Hippocampal formation (tissue), 2 donors: ENCODE results near the gene SLC25A24.
"Not testable (repeated sequence)": the region's sequence is repeated elsewhere in the genome, so short reads cannot be mapped to it uniquely, and the experiment has no call there.

ENCODE experiments used
- DNase-seq, 2 donors: peaks; one replicate each; lab custom pipeline; 2025; lab: John Stamatoyannopoulos, UW

Gene SLC25A24

DNA sequence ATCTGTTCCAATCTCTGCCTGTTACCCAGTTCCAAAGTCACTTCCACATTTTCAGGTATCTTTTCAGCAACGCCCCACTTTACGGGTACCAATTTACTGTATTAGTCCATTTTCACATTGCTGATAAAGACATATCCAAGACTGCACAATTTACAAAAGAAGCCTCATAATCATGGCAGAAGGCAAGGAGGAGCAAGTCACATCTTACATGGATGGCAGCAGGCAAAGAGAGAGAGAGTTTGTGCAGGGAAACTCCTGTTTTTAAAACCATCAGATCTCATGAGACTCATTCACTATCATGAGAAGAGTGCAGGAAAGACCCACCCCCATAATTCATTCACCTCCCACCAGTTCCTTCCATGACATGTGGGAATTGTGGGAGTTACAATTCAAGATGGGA, 67.0 kb downstream of the SLC25A24 start:
- not testable (repeated sequence) for DNase-seq

DNA sequence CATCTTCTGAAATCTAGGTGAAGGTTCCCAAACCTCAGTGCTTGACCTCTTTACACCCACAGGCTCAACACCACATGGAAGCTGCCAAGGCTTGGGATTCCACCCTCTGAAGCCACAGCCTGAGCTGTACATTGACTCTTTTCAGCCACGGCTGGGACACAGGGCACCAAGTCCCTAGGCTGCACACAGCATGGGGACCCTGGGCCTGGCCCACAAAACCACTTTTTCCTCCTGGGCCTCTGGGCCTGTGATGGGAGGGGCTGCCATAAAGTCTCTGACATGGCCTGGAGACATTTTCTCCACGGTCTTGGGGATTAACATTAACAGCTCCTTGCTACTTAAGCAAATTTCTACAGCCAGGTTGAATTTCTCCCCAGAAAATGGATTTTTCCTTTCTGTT, 67.8 kb downstream of the SLC25A24 start:
- not testable (repeated sequence) for DNase-seq

DNA sequence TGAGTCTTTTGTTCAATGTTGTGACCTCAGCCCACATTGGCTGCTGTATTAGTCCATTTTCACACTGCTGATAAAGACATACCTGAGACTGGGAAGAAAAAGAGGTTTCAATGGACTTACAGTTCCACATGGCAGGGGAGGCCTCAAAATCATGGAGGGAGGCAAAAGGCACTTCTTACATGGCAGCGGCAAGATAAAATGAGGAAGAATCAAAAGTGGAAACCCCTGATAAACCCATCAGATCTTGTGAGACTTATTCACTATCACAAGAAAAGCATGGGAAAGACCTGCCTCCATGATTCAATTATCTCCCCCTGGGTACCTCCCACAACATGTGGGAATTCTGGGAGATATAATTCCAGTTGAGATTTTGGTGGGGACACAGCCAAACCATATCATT, 68.9 kb downstream of the SLC25A24 start:
- not testable (repeated sequence) for DNase-seq

DNA sequence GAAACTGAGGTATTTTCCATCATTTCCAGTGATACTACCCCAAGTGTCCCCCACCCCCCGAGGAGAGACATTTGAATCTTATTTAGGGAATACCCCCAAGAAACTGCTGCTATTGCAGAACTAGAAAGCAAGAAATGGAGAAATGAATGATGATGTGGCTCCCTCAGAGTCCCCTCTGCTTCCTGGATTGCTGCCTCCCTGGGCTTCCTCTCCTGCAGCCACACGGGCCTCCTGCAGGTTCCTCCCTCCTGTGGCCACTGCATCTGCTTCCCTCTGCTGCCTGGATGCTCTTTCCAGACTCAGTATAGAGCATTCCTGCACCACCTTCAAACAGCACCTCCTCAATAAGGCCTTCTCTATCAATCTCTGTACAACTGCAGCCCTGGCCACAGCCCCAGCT, 69.3 kb downstream of the SLC25A24 start:
- no peak for DNase-seq

DNA sequence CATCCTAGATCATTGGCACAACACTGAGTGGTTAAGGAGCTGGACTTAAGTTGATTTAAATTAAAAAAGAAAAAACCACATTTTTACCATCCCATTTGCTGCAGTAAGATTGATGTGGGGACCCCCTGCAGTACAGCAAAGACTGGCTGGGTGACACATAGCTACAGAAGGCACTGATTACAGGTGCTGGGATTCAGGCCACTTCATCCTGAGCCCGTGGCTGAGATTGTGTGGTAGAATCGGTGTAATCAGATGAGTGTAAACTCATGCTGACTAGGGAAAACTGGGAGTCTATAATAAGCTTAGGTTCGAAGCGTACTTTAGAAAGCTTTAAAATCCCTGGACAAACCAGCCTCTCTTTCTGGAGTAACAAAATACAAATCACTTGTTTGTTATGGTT, 70.1 kb downstream of the SLC25A24 start:
- DNase-seq, result no peak

DNA sequence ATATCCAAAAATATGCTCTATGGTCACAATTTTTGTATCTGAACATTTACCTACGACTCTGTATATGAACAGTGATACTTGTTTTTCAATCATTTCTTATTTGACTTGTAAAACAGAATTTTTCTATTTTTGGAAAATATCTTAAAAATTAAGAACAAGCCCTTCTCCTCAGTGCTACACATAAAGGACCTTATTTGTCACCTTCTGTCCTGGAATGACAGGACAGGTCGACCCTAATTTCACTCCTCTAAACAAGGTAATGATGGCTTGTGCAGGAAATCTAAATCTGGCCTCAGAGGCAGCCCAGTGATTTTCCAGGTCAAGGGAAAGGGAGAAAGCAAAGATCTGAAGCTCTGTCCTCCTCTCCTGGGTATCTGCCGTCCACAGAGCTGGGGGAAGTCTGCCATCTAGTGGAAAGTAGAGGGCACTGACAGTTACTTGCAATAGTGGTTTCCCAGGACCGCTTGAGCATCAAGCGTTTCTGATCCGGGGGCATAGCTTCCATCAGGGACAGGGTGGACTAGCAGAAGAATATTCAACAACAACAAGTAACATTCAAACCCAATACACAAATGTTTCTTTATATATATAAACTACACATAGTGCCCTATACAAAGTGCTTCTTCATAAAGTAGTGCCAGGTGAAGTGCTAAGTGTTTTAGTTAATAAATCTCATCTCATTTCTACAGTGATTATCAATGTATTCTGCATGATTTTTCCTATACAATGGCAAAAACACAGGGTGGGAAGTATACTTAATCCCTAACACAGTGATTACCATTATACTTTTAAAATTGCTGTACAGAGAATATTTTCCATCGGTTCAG, 74.6 kb downstream of the SLC25A24 start:
- DNase-seq, result peak; percentile 60 to 63

DNA sequence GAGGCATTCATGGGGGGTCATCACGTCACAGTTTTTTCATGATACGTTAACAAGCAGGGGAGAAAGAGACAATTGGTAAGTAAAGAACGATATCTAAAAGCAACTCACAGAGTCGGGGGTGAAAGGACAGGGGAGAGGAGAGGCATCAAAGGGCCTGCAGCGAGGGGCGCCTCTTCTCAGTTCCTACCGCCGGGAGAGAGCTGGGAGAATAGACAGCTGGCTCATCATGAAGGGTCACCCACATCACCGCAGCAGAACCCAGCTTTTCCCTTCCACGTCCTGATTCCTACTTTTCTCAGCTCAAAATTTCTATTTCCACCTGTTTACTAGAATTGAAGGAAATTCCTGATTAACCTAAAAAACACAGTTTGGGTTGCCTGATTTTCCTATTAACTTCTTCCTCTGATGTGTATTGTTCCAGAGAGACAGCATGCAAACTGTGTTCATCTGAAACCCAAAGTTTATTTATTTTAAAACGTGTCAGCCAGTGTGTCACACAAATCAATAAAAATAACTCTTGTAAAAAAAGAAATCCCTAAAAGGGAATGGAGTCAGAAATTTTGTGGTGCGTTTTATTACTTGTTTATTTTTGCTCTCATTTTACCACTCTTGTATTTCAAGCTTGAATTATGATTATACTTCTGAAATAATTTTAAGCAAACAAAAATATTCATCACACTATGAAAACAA, 75.4 kb downstream of the SLC25A24 start:
- DNase-seq, result no peak

DNA sequence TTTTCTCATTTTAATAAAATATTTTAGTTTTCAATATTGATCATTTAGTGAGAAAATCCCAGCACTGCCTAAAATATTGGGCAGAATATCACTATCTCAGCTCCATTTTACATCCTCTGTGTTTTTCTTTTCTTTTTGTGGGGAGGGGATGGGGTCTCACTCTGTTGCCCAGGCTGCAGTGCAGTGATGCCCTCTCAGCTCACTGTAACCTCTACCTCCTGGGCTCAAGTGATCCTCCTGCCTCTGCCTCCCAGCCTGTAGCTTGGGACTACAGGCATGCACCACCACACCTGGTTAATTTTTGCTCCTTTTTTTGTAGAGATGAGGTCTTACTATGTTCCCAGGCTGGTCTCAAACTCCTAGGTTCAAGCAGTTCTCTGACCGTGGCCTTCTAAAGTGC, 76.1 kb downstream of the SLC25A24 start:
- no peak for DNase-seq

DNA sequence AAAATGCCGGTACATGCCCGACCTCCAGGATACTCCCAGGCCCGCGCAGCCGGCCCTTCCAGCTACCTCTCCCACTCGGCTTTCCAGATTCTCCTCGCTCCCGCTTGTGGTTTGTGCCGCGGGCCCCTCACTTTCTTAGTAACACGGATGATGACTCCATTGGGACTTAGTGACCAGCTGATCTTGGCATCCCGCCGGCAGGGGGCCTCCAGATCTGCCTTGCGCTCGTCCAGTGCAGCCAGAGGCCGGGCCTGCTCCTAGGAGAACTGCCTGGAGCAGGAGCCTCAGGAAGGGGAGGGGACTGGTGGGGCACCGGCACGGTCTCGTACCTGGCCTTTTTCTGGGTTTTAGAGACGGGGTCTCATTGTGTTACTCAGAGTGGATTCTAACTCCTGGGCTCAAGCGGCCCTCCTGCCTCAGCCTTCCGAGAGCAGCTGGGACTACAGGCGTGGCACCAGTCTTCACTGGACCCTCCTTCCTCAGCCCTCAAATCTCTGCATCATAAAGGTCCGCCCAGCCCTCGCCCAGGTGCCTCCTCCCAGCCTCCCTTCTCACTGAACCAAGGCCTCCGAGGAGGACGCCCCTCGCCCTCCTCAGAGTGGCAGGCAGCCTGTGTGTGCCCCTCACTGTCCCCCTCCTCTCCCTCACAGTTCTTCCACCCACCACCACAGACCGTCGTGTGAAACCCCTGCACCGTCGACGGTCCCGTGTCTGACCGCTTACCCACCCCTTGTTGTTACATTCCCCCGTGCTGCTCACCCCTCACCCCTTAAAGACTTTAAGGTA, 78.6 kb downstream of the SLC25A24 start:
- DNase-seq, result no peak

DNA sequence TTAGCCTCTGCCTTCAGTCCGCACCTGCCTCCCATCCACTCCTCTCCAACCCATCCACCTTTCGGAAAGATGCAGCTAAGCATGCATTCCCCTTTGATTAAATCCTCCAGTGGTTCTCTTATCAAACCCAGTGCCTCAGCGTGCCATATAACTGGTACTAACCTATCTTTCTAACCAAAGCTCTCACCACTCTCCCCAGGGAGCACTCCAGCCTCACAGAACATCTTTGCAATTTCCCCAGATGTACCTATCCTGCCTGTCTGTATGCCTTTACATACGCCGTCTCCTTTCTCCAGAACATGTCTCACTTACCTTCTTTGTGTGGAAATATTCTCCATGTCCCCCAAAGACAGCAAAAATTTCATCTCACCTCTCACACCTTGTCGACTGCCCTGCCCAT, 80.0 kb downstream of the SLC25A24 start:
- DNase-seq, result no peak

DNA sequence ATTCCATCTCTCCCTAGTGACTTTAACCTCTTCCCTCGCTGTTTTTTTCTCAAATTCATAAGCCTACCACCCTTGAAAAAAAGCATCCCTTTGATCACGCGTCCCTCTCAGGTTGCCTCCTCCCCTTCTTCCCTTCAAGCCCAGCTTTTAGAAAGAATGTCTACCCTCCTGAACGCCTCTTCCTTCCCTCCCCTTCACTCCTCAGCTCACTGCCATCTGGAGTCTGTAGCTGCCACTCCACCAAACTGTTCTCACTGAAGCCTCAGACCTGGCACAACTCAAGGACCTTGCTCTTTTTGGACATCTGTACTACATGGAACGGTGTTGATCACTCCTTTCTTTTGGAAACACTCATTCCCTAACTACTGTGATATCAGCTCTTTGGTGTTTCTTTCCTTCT, 80.6 kb downstream of the SLC25A24 start:
- DNase-seq, result no peak

DNA sequence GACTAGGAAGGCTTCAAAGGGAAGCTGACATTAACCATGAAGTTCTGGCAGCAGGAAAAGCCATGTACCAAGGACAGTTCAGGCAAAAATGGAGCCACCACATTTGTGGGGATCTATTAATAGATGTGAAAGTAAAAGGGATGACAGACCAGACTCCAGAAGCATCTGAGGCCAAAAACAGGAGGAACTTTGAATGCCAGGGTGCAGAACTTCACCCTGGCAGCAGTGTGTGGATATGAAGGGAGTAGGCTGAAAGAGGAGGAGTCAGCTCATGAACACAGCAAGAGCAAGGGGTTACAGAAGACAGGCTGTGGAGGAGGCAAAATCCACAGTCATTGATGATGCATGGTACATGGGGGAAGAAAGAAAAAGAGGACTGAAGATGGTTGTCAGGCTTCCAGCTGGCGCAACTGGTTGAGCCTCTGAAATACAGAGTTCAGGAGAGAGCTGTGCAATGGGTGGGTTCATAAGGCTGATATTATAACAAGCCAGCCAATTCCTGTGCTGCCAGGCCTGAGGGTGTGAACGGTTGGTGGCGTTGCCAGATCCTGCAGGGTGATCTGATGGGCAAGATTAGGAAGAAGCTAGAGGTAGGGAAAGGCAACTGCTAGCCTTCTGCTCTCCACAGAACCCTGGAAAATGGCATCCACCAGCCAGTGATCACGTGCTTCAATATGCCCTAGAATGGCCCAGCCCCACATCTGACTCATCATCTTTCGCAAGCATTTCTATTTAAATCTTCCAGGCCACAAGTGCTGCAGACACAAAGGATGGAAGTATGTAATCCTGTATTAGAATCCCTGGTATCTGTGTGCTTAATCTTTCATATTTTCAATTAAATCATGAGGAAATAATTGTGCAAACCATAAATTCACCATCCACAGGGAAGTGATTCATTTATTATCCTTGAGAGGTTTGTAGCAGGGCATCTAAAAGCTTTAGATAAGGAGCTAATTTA, 81.9 kb downstream of the SLC25A24 start:
- no peak for DNase-seq

DNA sequence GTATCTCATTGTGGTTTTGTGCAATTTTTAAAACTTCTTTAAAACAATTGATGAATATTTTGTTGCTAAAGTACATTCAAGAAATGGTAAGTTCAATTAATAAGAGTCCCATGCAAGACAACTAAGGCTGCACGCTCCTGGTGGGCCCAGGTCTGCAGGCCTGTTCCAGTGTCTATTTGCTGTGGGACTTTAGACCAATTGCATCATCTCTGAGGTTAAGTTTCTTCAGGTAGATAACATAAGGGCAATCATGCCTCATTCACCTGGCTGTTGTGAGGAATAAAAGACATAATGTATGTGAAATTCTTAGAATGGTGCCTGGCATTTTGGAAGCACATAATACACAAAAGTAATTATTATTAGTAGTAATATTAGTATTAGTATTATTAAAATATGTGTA, 82.9 kb downstream of the SLC25A24 start:
- no peak for DNase-seq

DNA sequence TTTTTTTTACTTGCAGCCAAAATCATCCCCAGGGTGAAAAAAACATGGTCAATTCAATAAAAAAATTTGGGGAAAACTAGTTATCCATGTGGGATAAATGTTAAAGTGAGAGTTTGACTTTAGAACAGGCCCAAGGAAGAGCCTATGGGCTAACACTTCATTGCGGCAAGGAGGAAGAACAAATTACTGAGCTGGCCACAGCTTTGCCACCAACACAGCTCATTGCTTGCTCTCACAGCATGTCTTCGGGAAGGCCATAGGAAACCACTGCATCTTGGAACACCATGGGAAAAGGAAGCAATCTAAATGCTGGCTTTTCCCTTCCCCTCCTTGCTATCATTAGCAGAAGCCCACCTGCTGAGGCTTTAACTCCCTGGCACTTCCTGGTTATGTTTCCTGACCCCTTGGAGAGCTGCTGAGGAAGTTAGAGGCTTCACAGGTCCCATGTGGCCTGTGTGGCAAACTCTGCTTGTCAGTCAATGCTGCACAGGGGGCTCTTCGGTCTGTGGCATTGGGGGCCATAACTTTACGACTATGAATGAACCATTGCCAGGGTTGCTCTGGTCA, 86.0 kb downstream of the SLC25A24 start:
- DNase-seq, result no peak

DNA sequence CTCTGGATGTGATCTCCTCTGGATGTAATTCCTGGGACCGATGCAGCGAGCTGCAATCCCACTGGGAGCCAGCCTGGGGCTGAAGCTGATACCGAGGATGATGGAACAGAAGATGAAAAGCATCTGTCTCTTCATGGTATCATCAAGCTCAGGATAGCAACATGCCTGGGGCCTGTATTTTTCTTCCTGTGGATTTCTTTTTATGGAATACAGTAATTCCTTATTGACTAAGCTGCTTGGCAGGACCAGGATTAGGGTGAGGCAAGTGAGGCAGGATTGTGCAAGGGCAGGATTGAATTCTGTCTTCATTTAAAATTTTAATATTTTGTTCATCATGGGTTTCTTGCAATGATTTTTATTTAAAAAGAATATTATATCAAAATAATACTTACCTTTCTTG, 86.6 kb downstream of the SLC25A24 start:
- DNase-seq, result no peak

DNA sequence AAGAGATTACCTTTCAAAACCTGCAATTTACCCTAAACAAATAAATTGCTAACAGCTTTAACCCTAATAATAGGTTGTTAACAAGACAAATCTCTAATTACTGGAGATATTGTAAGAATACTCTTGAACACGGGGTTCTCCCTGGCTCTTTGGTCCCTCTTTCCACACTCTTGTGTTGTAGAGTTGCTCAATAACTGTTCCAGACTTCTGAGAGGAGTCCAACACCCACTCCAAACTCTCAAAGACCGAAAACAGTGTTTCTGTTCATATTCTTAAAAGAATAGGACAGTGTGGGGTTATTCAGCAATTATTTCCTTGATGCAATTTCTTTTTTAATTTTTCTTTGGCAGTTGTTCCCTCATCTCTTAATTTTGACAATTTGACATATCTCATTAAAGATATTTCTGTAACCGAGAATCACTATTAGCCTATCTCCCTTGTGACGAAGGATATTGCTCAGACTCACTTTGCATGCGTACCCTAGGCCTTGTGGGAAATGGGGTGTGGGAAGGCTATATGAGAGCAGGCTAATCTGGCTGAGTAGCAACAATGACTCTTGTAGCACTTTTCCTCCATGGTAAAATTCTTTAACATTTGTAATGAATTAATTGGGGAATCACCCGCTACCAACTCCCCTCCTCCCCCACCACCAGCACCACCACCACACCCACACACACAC, 90.7 kb downstream of the SLC25A24 start:
- no peak for DNase-seq

DNA sequence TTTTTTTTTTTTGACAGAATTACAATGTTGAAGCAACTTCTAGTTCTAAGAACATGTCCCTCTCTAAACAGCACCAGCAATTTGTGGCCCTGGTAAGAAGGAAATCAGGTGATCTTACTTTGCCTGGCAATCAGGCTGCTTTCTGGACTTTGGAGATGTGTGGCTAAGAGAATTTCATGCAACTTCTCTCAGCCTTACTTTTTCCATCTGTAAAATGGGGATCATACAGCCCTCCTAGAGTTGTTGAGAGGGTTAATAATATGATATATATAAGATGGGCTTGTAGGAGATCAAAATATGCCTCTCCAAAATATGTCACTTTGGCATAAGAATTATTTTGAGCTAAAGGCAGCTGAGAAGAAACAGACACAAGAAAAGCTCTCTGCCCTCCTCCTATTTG, 92.0 kb downstream of the SLC25A24 start:
- DNase-seq, result no peak

DNA sequence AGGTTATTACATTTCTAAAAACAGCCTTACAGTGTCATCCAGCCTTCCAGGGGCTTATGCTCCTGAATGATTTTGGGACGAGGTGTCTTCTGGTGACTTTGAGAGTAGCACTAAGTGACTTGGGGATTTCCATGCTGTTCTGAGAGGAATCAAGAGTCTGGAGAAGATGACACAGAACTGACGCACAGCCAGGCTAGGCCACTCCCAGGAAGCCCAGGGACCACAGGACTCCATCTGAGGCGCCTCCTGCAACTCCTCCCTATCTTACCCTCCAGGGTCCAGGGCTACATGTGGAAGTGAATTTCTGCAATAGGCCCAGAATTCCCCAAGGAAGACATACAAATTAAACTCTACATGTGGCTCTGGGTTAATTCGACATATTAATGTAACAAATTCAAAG, 92.5 kb downstream of the SLC25A24 start:
- no peak for DNase-seq

DNA sequence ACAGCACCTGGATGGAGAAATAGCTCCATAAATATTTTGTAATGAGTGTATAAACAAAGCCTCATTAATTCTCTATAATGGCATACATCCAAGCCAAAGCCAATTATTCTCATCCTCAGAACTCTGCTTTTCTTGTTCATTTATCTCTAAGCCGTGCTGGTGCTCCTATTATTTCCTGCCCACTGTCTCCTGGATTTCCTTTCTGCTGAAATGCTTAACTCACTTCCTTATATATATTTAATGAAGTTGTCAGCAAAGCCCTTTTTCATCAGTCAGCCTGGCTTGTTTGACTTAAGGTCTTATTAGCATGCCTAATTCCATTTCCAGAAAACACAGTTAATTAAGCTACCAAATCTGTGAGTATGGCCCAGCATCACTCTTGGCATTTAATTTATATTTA, 93.4 kb downstream of the SLC25A24 start:
- no peak for DNase-seq

DNA sequence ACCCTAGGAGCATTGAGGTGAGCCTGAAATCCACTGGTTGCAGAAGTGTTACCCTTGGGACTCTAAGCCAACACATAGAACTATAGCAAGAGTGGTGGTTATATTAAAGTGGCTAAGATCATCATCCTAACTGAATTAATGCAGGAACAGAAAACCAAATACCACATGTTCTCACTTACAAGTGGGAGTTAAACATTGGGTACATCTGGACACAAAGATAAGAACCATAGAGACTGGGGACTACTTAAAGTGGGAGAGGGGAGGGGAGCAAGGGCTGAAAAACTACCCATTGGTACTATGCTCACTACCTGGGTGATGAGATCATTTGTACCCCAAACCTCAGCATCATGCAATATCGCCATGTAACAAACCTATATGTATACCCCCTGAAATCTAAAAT, 100.0 kb downstream of the SLC25A24 start:
- DNase-seq, result no peak

DNA sequence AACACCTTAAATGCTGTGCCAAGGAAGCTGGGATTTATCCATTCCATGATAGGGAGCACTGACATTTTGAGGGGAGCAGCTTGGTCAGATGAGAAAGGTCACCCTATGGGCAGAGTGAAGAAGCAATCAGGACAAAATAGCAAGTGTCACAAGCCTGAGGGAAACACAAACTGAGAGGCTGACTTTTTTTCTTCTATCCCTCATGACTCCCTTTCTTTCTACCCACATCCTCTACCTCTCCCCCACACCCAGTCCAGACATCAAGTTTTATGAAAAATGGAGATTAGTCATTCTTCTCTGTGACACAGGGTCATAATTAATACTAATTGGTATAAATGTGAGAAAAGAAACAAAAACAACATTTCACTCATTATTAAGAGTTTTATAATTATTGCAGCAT, 103.1 kb downstream of the SLC25A24 start:
- DNase-seq, result no peak
